ENCODE data around the gene TRIM25.
A peak's percentile ranks its signal among the peaks of the same experiment; 100 is the strongest.

TRIM25 gene

GRCh38 chr17:56897646-56898424 lies 16.0 kb downstream of the TRIM25 start:
- Histone ChIP-seq H3K4ac (ENCODE audit: low read depth, low read length) (no peak overlapping the region), H4K91ac (ENCODE audit: low read depth, low read length) (no peak overlapping the region), H3K27me3 (ENCODE audit: insufficient read depth, low read length) (no peaks in the 10 kb centered on the region), H4K12ac (ENCODE audit: low read depth, low read length) (no peak overlapping the region), H3K23ac (ENCODE audit: low read length) (no peak overlapping the region), H3K4me2 (ENCODE audit: low read length) (no peak overlapping the region), H2BK5ac (ENCODE audit: low read depth, low read length, poor library complexity) (no peak overlapping the region), H2BK120ac (ENCODE audit: insufficient read depth, low read length, poor library complexity) (no peak overlapping the region), H3K18ac (ENCODE audit: low read length) (no peak overlapping the region), H3K79me2 (ENCODE audit: control insufficient read depth, insufficient read depth, low read length, poor library complexity) (no peaks in the 10 kb centered on the region), H3K79me1 (ENCODE audit: low read length) (no peaks in the 10 kb centered on the region), H2AK5ac (ENCODE audit: low read length) (no peak overlapping the region), H3K4me3 (ENCODE audit: low read depth, low read length) (no peak overlapping the region), H2AFZ (ENCODE audit: insufficient read depth, low read length, poor library complexity) (no peak overlapping the region), H3K36me3 (ENCODE audit: control insufficient read depth in 1 of 2, insufficient read depth in 2 of 2, low read length in 2 of 2) (peaks cover 26 to 28% of the 10 kb centered on the region in 2 experiments), H3K9ac (ENCODE audit: low read length) (peak overlapping the region; percentile 20), H2BK12ac (ENCODE audit: low read length) (no peak overlapping the region), H3K27ac (ENCODE audit: low read depth, low read length) (no peak overlapping the region), H3K14ac (ENCODE audit: low read length) (no peak overlapping the region), H3K4me1 (ENCODE audit: control insufficient read depth in 1 of 2, insufficient read depth in 2 of 2, low read length in 2 of 2) (no peaks in the 10 kb centered on the region), H3K9me3 (ENCODE audit: insufficient read depth, low read depth, low read length) (peaks cover 2% of the 10 kb centered on the region), H4K8ac (ENCODE audit: low read depth, low read length) (no peak overlapping the region)
- no peak for DNase-seq
- no CpG with 5 or more reads among the region's 14 CpGs for WGBS (ENCODE audit: extremely low coverage, insufficient coverage, insufficient read length)

DNA sequence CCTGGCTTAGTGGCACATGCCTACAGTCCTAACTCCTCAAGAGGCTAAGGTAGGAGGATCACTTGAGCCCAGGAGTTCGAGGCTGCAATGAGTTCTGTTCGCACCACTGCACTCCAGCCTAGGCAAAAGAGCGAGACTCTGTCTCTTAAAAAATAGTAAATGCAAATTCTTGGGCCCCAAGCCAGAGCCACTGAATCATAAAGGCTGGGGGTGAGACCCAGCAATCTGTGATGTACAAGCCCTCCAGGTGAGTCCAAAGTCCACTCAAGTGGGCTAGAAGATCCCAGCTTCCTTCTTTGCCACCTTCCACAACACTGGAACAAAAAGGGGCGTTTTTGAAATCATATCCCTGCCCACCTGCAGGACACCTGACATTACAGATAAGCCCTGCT lies 16.9 kb downstream of the TRIM25 start:
- Histone ChIP-seq H3K9me3 (ENCODE audit: insufficient read depth, low read depth, low read length) (no peaks in the 10 kb centered on the region), H2BK120ac (ENCODE audit: insufficient read depth, low read length, poor library complexity) (no peak overlapping the region), H3K36me3 (ENCODE audit: control insufficient read depth in 1 of 2, insufficient read depth in 2 of 2, low read length in 2 of 2) (peaks cover 22 to 24% of the 10 kb centered on the region in 2 experiments), H3K4me3 (ENCODE audit: low read depth, low read length) (no peak overlapping the region), H4K91ac (ENCODE audit: low read depth, low read length) (no peak overlapping the region), H2BK5ac (ENCODE audit: low read depth, low read length, poor library complexity) (no peak overlapping the region), H3K4me2 (ENCODE audit: low read length) (no peak overlapping the region), H4K8ac (ENCODE audit: low read depth, low read length) (no peak overlapping the region), H2BK12ac (ENCODE audit: low read length) (no peak overlapping the region), H3K4ac (ENCODE audit: low read depth, low read length) (no peak overlapping the region), H3K14ac (ENCODE audit: low read length) (no peak overlapping the region), H3K27me3 (ENCODE audit: insufficient read depth, low read length) (no peaks in the 10 kb centered on the region), H3K4me1 (ENCODE audit: control insufficient read depth in 1 of 2, insufficient read depth in 2 of 2, low read length in 2 of 2) (no peaks in the 10 kb centered on the region), H3K23ac (ENCODE audit: low read length) (no peak overlapping the region), H3K79me2 (ENCODE audit: control insufficient read depth, insufficient read depth, low read length, poor library complexity) (no peaks in the 10 kb centered on the region), H3K9ac (ENCODE audit: low read length) (no peak overlapping the region), H3K27ac (ENCODE audit: low read depth, low read length) (no peak overlapping the region), H3K79me1 (ENCODE audit: low read length) (no peaks in the 10 kb centered on the region), H2AK5ac (ENCODE audit: low read length) (no peak overlapping the region), H4K12ac (ENCODE audit: low read depth, low read length) (no peak overlapping the region), H3K18ac (ENCODE audit: low read length) (no peak overlapping the region), H2AFZ (ENCODE audit: insufficient read depth, low read length, poor library complexity) (no peak overlapping the region)
- WGBS (ENCODE audit: extremely low coverage, insufficient coverage, insufficient read length) = no CpG with 5 or more reads among the region's 4 CpGs
- no peak for DNase-seq

DNA sequence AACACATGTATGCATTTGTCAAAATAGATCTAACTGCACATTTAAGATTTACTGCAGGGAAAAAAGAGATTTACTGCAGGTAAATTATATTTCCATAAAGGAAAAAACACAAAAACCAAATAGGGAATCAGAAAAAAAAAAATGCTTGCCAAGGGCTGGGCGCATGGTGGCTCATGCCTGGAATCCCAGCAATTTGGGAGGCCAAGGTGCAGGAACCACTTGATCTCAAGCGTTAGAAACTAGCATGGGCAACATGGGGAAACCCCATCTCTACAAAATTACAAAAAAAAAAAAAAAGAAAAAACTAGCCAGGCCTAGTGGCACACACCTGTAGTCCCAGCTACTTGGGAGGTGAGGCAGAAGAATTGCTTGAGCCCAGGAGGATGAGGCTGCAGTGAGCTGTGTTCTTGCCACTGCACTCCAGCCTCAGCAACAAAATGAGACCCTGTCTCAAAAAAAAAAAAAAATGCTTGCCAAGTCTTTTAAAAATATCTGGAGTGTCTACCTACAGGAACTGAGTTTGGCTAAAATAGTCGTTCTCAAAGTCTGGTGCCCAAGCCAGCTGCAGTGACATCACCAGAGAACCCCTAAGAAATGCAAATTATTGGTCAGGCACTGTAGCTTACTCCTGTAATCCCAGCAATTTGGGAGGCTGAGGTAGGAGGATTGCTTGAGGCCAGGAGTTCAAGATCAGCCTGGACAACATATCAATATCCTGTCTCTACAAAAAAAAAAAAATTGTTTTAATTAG lies 17.5 kb downstream of the TRIM25 start:
- Histone ChIP-seq H3K79me2 (ENCODE audit: control insufficient read depth, insufficient read depth, low read length, poor library complexity) (no peaks in the 10 kb centered on the region), H3K9ac (ENCODE audit: low read length) (no peak overlapping the region), H3K4me2 (ENCODE audit: low read length) (no peak overlapping the region), H3K14ac (ENCODE audit: low read length) (no peak overlapping the region), H3K4me1 (ENCODE audit: control insufficient read depth in 1 of 2, insufficient read depth in 2 of 2, low read length in 2 of 2) (no peaks in the 10 kb centered on the region), H4K12ac (ENCODE audit: low read depth, low read length) (no peak overlapping the region), H3K79me1 (ENCODE audit: low read length) (no peaks in the 10 kb centered on the region), H2BK120ac (ENCODE audit: insufficient read depth, low read length, poor library complexity) (no peak overlapping the region), H3K18ac (ENCODE audit: low read length) (no peak overlapping the region), H2AFZ (ENCODE audit: insufficient read depth, low read length, poor library complexity) (no peak overlapping the region), H3K23ac (ENCODE audit: low read length) (no peak overlapping the region), H4K91ac (ENCODE audit: low read depth, low read length) (no peak overlapping the region), H3K4ac (ENCODE audit: low read depth, low read length) (no peak overlapping the region), H2BK5ac (ENCODE audit: low read depth, low read length, poor library complexity) (no peak overlapping the region), H3K36me3 (ENCODE audit: control insufficient read depth in 1 of 2, insufficient read depth in 2 of 2, low read length in 2 of 2) (peaks cover 25 to 29% of the 10 kb centered on the region in 2 experiments), H2BK12ac (ENCODE audit: low read length) (no peak overlapping the region), H3K27me3 (ENCODE audit: insufficient read depth, low read length) (no peaks in the 10 kb centered on the region), H2AK5ac (ENCODE audit: low read length) (no peak overlapping the region), H3K27ac (ENCODE audit: low read depth, low read length) (no peak overlapping the region), H4K8ac (ENCODE audit: low read depth, low read length) (no peak overlapping the region), H3K4me3 (ENCODE audit: low read depth, low read length) (no peak overlapping the region), H3K9me3 (ENCODE audit: insufficient read depth, low read depth, low read length) (no peaks in the 10 kb centered on the region)
- no CpG with 5 or more reads among the region's 3 CpGs for WGBS (ENCODE audit: extremely low coverage, insufficient coverage, insufficient read length)
- DNase-seq = peak; percentile 14 to 52

GRCh38 chr17:56894859-56895455 lies 18.9 kb downstream of the TRIM25 start:
- Histone ChIP-seq H3K9ac (ENCODE audit: low read length) (no peak overlapping the region), H3K4me2 (ENCODE audit: low read length) (no peak overlapping the region), H3K23ac (ENCODE audit: low read length) (no peak overlapping the region), H3K9me3 (ENCODE audit: insufficient read depth, low read depth, low read length) (no peaks in the 10 kb centered on the region), H3K14ac (ENCODE audit: low read length) (no peak overlapping the region), H2BK120ac (ENCODE audit: insufficient read depth, low read length, poor library complexity) (no peak overlapping the region), H3K18ac (ENCODE audit: low read length) (no peak overlapping the region), H3K4me1 (ENCODE audit: control insufficient read depth in 1 of 2, insufficient read depth in 2 of 2, low read length in 2 of 2) (no peaks in the 10 kb centered on the region), H3K4ac (ENCODE audit: low read depth, low read length) (no peak overlapping the region), H3K36me3 (ENCODE audit: control insufficient read depth in 1 of 2, insufficient read depth in 2 of 2, low read length in 2 of 2) (peaks cover 27 to 28% of the 10 kb centered on the region in 2 experiments), H3K79me2 (ENCODE audit: control insufficient read depth, insufficient read depth, low read length, poor library complexity) (no peaks in the 10 kb centered on the region), H2AK5ac (ENCODE audit: low read length) (no peak overlapping the region), H3K4me3 (ENCODE audit: low read depth, low read length) (no peak overlapping the region), H2AFZ (ENCODE audit: insufficient read depth, low read length, poor library complexity) (no peak overlapping the region), H4K91ac (ENCODE audit: low read depth, low read length) (no peak overlapping the region), H2BK12ac (ENCODE audit: low read length) (no peak overlapping the region), H3K27me3 (ENCODE audit: insufficient read depth, low read length) (no peaks in the 10 kb centered on the region), H2BK5ac (ENCODE audit: low read depth, low read length, poor library complexity) (no peak overlapping the region), H3K27ac (ENCODE audit: low read depth, low read length) (no peak overlapping the region), H4K12ac (ENCODE audit: low read depth, low read length) (no peak overlapping the region), H3K79me1 (ENCODE audit: low read length) (no peaks in the 10 kb centered on the region), H4K8ac (ENCODE audit: low read depth, low read length) (no peak overlapping the region)
- no CpG with 5 or more reads among the region's 20 CpGs for WGBS (ENCODE audit: extremely low coverage, insufficient coverage, insufficient read length)
- no peak for DNase-seq
